GM18526 (cell line): ENCODE data around the gene XPC.

Experiments used
- POLR2A ChIP-seq: IDR thresholded peaks from 3 replicates; pipeline ENCODE4 v1.6.1; 2011; ENCODE audit not compliant: insufficient read length; ENCODE audit errors: extremely low read depth

The XPC gene

DNA sequence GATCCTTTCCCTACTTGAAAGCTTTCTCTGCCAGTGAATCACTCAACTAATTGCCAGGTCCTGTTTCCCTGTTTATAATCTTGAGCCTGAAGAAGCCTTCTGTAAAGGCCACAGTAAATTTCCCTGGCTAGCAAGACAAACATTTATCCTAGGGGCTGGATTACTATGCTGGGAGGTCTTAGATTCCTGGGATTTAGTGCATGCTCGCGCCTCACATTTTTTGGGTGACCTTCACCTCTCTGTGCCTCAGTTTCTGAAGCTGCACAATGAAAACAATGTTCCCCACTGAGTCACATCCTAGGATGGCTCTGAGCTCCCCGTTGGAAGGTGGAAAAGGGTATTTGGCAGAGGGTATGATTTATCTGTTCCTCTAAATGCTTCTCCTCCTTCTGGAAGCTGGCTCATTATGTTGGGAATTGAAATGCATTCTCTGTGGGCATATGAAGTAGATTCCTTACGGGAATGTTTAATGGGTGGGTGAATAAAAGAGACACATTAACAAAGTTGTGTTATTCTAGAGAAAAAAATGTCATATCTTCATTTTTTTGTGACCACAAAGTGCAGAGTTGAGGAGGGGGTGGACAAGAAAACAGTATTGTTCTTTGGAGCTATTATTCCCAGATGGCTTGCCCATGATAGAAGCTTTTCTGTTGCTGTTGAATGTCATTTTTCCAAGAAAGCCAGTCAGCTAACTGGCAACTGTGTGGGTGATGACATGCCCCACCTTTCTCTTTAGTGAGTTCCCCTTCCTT lies 32.6 kb upstream of the XPC start:
- no peak for TF ChIP-seq POLR2A

GRCh38 chr3:14210290-14210688 lies 31.9 kb upstream of the XPC start:
- no peak for TF ChIP-seq POLR2A

DNA sequence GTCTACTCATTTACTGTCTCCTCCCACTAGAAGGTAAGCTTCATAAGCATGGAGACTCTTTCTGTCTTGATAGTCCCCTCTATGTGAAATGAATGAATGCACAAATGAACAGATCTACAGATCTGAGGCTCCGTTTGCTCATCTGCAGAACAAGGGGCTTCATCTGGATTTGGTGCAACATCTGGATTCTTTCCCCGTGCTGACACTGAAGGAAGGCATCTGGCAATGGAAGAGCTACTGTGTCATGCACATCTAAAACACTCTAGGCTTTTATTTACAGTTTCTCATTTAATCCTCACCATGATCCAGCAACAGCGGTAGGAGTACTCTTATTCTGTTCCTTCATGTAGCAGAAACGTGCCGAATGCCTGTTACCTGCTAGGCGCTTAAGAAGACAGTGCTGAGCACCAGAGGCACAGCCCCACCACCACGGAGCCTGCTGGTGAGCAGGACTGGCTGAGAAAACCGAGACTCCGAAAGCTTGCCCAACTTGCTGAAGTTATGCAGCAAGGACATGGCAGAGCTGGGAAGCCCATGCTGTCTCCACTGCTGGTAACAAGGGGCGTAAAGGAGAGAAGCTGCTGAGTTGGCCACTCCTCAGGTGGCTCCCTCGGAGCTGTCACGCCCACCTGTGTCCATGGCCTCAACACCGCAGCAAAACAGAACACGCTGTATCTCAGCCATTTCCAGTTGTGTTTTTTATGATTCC lies 31.3 kb upstream of the XPC start:
- TF ChIP-seq POLR2A: no peak

- TF ChIP-seq POLR2A: no peak
Observed at GRCh38 chr3:14208977-14209394, 30.6 kb upstream of the XPC start.

DNA sequence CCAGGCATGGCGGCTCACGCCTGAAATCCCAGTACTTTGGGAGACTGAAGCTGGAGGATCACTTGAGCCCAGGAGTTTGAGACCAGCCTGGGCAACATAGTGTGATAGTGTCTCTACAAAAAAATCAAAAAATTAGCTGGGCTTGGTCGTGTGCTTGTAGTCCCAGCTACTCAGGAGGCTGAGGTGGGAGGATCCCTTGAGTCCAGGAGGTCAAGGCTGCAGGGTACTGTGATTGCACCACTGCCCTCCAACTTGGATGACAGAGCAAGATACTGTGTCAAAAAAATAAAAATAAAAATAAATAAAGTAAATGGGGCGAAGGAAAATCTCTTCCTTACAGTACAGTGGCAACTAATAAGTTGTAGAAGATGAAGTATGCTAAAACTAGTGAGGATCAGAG lies 29.8 kb upstream of the XPC start:
- no peak for TF ChIP-seq POLR2A

GRCh38 chr3:14206548-14207177 lies 28.3 kb upstream of the XPC start:
- no peak for TF ChIP-seq POLR2A

DNA sequence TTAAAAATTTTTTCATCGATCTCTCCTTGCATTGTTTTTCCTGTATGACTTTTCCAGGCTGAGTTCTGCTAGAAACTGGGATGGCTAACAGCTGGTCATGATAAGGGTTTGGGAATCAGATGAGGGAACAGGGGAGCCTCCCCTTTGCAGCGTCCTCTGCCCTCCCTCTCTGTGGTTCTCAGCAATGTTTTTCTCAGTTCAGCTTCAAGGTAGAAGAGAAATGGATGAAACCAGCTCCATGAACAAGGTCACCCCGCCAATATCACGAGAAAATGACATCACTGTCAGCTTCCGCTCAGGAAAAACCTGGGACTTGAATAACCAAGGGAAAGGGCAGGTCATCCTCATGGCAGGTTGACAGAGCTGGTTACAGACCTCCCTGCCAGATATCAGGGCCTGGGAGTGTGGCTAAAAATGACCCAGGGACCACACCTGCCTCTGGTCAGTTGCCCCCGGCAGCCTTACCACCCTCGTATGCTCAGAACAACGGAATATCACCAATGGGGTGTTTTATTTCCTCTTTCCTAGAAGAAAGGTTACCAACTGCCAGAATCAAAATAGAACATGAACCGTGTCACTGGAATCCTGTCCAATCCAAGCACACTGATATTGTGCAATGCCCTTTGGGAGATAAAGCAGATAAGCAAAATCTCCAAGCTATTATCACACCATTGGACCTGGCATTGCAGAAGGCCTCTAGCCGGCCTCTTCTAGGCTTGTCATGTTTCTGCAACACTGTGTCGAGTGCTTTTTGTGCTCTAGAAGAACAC lies 26.3 kb upstream of the XPC start:
- TF ChIP-seq POLR2A: no peak

GRCh38 chr3:14203521-14204079 lies 25.2 kb upstream of the XPC start:
- no peak for TF ChIP-seq POLR2A

DNA sequence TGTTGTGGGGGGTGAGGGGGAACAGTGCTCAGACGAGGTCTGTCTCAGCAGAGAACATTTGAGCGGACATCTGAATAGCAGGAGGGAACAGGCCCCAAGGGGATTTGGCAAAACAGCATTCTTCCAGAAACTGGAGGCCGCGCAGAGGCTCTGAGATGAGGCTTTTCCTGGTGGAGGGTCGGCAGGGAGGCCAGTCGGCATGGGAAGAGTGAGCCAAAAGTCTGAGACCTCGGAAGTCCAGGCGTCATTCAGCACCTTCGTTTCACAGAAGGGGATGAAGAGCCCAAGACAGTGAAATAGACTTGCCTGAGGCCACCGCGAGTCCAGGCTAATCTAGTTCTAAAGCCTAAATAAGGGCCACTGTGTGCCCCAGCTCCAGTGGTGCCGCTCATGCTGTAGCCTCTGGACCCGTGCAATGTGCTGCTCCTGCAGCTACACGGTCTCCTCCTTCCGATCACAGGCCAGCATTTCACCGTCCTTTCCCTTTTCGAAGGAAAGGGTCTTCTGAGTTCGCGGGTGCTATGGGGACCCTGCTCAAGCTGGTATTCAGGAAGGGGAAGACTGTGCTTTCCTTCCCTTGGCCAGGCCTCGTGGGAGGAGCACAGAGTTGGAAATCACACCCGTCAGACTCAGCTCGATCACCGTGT lies 24.6 kb upstream of the XPC start:
- TF ChIP-seq POLR2A: no peak

- TF ChIP-seq POLR2A: no peak
Observed at GRCh38 chr3:14201940-14202684, 23.7 kb upstream of the XPC start.

DNA sequence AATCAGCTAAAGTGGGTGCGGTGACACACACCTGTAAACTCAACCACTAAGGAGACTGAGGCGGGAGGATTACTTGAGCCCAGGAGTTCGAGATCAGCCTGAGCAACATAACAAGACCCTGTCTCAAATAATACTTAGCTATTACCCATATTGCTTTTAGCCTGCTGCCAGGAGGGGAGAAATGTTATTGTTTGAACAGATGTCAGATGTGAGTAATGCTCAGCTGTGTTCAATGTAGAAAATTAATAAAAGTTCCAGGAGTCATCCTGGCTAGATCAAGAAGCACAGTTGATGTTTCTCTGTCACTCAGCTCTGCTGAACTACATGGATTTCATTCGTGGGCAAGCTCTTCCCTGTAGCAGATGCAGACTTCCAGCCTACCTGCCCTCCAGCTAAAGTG lies 22.4 kb upstream of the XPC start:
- no peak for TF ChIP-seq POLR2A

- TF ChIP-seq POLR2A: no peak
Observed at GRCh38 chr3:14200276-14200675, 21.9 kb upstream of the XPC start.

DNA sequence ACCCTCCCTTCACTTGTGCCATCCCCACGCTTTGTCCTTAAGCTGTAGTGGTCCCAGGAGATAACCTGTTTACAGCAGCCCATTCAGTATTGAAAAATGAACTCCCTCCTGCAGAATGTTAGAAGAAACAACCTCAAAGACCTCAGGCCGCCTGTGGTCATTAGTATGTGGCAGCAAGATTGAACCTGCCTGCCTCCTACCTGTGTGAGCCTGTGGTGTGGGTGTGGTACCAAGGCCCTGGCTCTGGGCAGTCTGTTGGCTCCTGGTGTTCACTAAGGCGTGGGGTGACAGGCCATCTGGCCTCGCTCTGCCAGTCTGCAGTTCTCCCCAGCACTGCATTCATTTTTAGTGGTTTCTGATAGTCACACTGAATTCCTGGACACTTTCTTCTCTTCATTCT lies 21.2 kb upstream of the XPC start:
- TF ChIP-seq POLR2A: no peak

DNA sequence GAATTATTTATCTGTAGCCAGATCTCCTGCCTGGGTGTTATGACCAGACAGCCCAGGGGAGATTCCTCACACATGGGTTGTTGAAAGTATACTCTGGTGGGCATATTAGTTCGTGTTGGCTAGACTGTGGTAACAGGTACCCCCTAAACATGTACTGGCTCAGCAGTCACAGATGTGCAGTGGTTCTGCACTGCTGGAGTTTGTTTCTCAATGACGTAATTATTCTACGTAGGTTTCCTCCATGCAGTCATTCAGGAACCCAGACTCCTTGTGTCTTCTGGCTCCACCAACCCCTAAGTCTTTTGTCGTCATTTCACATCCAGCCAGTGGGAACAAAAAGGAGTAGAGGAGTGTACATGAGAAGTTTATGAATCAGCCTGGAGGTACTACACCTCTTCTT lies 16.5 kb upstream of the XPC start:
- no peak for TF ChIP-seq POLR2A
